Liver (tissue), 3 donors: ENCODE data around the gene FKTN.

Source experiments
- ATF3 ChIP-seq: IDR thresholded peaks from 2 replicates; pipeline ENCODE4 v1.6.1; 2016; ENCODE audit warnings: antibody characterized with exemption
- CTCF ChIP-seq: fragments of 150-350 bp; IDR thresholded peaks from 2 replicates; pipeline ENCODE4 v1.5.1; 2017; ENCODE audit warnings: improper control_type of control experiment, low read depth, low read length; ENCODE audit not compliant: missing input control
- JUND ChIP-seq, 2 donors: IDR thresholded peaks; 2 replicates each; pipeline ENCODE4 v1.6.1; 2016; ENCODE audit warnings: antibody characterized with exemption in 2 of 2
- RAD21 ChIP-seq, 2 donors: IDR thresholded peaks; 2 replicates each; pipeline ENCODE4 v1.6.1; 2016; ENCODE audit warnings: antibody characterized with exemption in 2 of 2, mild to moderate bottlenecking in 2 of 2
- REST ChIP-seq: IDR thresholded peaks from 2 replicates; pipeline ENCODE4 v1.6.1; 2016; ENCODE audit warnings: antibody characterized with exemption, mild to moderate bottlenecking
- TF ChIP-seq, protein P1 (sequence below): IDR thresholded peaks from 2 replicates; pipeline ENCODE4 v1.6.1; 2016; ENCODE audit warnings: antibody characterized with exemption
- donor health status: healthy.
- donor health status: healthy.

GRCh38 chr9:105535920-105536668 lies 21.8 kb upstream of the FKTN start:
- TF ChIP-seq JUND (IDR thresholded peaks at IDR 0.05) (no peak), REST (no peak), ATF3 (no peak), CTCF (no peak), RAD21 (IDR thresholded peaks at IDR 0.05) (no peak)
- TF ChIP-seq, protein P1, sequence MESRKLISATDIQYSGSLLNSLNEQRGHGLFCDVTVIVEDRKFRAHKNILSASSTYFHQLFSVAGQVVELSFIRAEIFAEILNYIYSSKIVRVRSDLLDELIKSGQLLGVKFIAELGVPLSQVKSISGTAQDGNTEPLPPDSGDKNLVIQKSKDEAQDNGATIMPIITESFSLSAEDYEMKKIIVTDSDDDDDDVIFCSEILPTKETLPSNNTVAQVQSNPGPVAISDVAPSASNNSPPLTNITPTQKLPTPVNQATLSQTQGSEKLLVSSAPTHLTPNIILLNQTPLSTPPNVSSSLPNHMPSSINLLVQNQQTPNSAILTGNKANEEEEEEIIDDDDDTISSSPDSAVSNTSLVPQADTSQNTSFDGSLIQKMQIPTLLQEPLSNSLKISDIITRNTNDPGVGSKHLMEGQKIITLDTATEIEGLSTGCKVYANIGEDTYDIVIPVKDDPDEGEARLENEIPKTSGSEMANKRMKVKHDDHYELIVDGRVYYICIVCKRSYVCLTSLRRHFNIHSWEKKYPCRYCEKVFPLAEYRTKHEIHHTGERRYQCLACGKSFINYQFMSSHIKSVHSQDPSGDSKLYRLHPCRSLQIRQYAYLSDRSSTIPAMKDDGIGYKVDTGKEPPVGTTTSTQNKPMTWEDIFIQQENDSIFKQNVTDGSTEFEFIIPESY = no peak
